Activated CD8-positive, alpha-beta memory T cell treated with anti-CD3 and anti-CD28 coated beads, Interleukin-2, amount 50 U/mL, for 48 hours (primary cell): ENCODE data around the gene RTL9.
"Not testable (repeated sequence)": the region's sequence is repeated elsewhere in the genome, so short reads cannot be mapped to it uniquely, and the experiment has no call there.

Experiments
- DNase-seq: peaks from one replicate; pipeline ENCODE4 v3.0.0-alpha.2; 2020

Gene RTL9

GRCh38 chrX:110346681-110347080, 12.0 kb upstream of the RTL9 start:
- no peak for DNase-seq

- DNase-seq = no peak
Observed at GRCh38 chrX:110359273-110359672, 625 bp downstream of the RTL9 start.

- no peak for DNase-seq
Observed at GRCh38 chrX:110363244-110363643, 4.6 kb downstream of the RTL9 start.

GRCh38 chrX:110373310-110373709, 14.7 kb downstream of the RTL9 start:
- no peak for DNase-seq

- DNase-seq = no peak
Observed at GRCh38 chrX:110374559-110374958, 15.9 kb downstream of the RTL9 start.

GRCh38 chrX:110381216-110381615, 22.6 kb downstream of the RTL9 start:
- DNase-seq = no peak

- no peak for DNase-seq
Observed at GRCh38 chrX:110383414-110383813, 24.8 kb downstream of the RTL9 start.

- DNase-seq = no peak
Observed at GRCh38 chrX:110384490-110384889, 25.8 kb downstream of the RTL9 start.

- DNase-seq = no peak
Observed at GRCh38 chrX:110389570-110389969, 30.9 kb downstream of the RTL9 start.

- DNase-seq = no peak
Observed at GRCh38 chrX:110391086-110391485, 32.4 kb downstream of the RTL9 start.

- DNase-seq = no peak
Observed at GRCh38 chrX:110394651-110395050, 36.0 kb downstream of the RTL9 start.

- DNase-seq = no peak
Observed at GRCh38 chrX:110395877-110396276, 37.2 kb downstream of the RTL9 start.

- DNase-seq = no peak
Observed at GRCh38 chrX:110396735-110397134, 38.1 kb downstream of the RTL9 start.

- no peak for DNase-seq
Observed at GRCh38 chrX:110397339-110397738, 38.7 kb downstream of the RTL9 start.

- no peak for DNase-seq
Observed at GRCh38 chrX:110397904-110398303, 39.3 kb downstream of the RTL9 start.

- DNase-seq = no peak
Observed at GRCh38 chrX:110399497-110399896, 40.8 kb downstream of the RTL9 start.

GRCh38 chrX:110399966-110400365, 41.3 kb downstream of the RTL9 start:
- DNase-seq = no peak

GRCh38 chrX:110401135-110401534, 42.5 kb downstream of the RTL9 start:
- DNase-seq = no peak

- no peak for DNase-seq
Observed at GRCh38 chrX:110402091-110402849, 43.6 kb downstream of the RTL9 start.

- DNase-seq = no peak
Observed at GRCh38 chrX:110402850-110403221, 44.2 kb downstream of the RTL9 start.

GRCh38 chrX:110403441-110404238, 45.0 kb downstream of the RTL9 start:
- DNase-seq = no peak

- DNase-seq = no peak
Observed at GRCh38 chrX:110404376-110404775, 45.7 kb downstream of the RTL9 start.

- not testable (repeated sequence) for DNase-seq
Observed at GRCh38 chrX:110406250-110406649, 47.6 kb downstream of the RTL9 start.

GRCh38 chrX:110406822-110407221, 48.2 kb downstream of the RTL9 start:
- no peak for DNase-seq
